DOHH2 (cell line): Measurements from ENCODE around the gene PRKN.

Experiments
- CTCF ChIP-seq: fragments of 200-600 bp; sonication (generic); IDR thresholded peaks from one replicate; pipeline ENCODE4 v1.5.1; 2014; ENCODE audit warnings: antibody characterized with exemption, mild to moderate bottlenecking, low read depth, low read length; ENCODE audit not compliant: poor library complexity, severe bottlenecking
- EZH2phosphoT487 ChIP-seq: fragments of 200-600 bp; sonication (generic); IDR thresholded peaks from 2 replicates; pipeline ENCODE4 v1.6.1; 2017; ENCODE audit warnings: borderline replicate concordance, mild to moderate bottlenecking, antibody characterized with exemption, low read length, moderate library complexity, mixed read lengths

GRCh38 chr6:162165479-162165878 lies 562.1 kb downstream of the PRKN start:
- TF ChIP-seq CTCF = no peak
- no peak for TF ChIP-seq EZH2phosphoT487
